Thyroid gland (tissue), 4 donors: Measurements from ENCODE around the gene CXCR4.

ENCODE experiments used
- POLR2A ChIP-seq, 2 donors: fragments of 450-650 bp; IDR thresholded peaks; one replicate each; pipeline ENCODE4 v1.6.1; 2017; ENCODE audit warnings: antibody characterized with exemption in 2 of 2, mild to moderate bottlenecking in 2 of 2, moderate library complexity in 1 of 2
- TF ChIP-seq, protein P1 (sequence below), 6 experiments: fragments of 200-600 bp in 3 of 6; fragments of 450-650 bp in 3 of 6; sonication (generic) in 3 of 6; IDR thresholded peaks; one replicate each; pipeline ENCODE4 v1.5.1; 2016 to 2019; ENCODE audit warnings: antibody characterized with exemption in 6 of 6, mild to moderate bottlenecking in 2 of 6, inconsistent platforms in 1 of 6, moderate library complexity in 1 of 6

- TF ChIP-seq, protein P1, sequence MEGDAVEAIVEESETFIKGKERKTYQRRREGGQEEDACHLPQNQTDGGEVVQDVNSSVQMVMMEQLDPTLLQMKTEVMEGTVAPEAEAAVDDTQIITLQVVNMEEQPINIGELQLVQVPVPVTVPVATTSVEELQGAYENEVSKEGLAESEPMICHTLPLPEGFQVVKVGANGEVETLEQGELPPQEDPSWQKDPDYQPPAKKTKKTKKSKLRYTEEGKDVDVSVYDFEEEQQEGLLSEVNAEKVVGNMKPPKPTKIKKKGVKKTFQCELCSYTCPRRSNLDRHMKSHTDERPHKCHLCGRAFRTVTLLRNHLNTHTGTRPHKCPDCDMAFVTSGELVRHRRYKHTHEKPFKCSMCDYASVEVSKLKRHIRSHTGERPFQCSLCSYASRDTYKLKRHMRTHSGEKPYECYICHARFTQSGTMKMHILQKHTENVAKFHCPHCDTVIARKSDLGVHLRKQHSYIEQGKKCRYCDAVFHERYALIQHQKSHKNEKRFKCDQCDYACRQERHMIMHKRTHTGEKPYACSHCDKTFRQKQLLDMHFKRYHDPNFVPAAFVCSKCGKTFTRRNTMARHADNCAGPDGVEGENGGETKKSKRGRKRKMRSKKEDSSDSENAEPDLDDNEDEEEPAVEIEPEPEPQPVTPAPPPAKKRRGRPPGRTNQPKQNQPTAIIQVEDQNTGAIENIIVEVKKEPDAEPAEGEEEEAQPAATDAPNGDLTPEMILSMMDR (IDR thresholded peaks at IDR 0.05), result no peak
- no peak for TF ChIP-seq POLR2A (IDR thresholded peaks at IDR 0.05)
Observed at GRCh38 chr2:136114382-136114781, 3.6 kb downstream of the CXCR4 start.
